Mammary epithelial cell (primary cell): Measurements from ENCODE around the gene KCNJ1.

Experiments
- CTCF ChIP-seq, 2 donors: IDR thresholded peaks in 1 of 2; conservative IDR thresholded peaks in 1 of 2; 2 replicates each; pipeline ENCODE4 v1.5.1; 2011 to 2012; ENCODE audit warnings: inconsistent platforms in 2 of 2, low read length in 2 of 2, mild to moderate bottlenecking in 2 of 2, control low read depth in 1 of 2, low read depth in 1 of 2; ENCODE audit not compliant: insufficient read depth in 1 of 2; ENCODE audit errors: extremely low read depth in 1 of 2
- EZH2 ChIP-seq: IDR thresholded peaks from 2 replicates; pipeline ENCODE4 v1.6.1; 2012; ENCODE audit warnings: low read length, inconsistent platforms, borderline replicate concordance

GRCh38 chr11:128860571-128861361, 6.3 kb downstream of the KCNJ1 start:
- TF ChIP-seq EZH2 (no peak), CTCF (conservative IDR thresholded peaks at IDR 0.05 in 1 of 2, IDR thresholded peaks at IDR 0.05 in 1 of 2; ENCODE audit: extremely low read depth in 1 of 2, insufficient read depth in 1 of 2, low read depth in 1 of 2, low read length in 2 of 2) (no peak)
